ENCODE data around the gene EMILIN1.
"Not testable (repeated sequence)": the region's sequence is repeated elsewhere in the genome, so short reads cannot be mapped to it uniquely, and the experiment has no call there.

EMILIN1 gene

DNA sequence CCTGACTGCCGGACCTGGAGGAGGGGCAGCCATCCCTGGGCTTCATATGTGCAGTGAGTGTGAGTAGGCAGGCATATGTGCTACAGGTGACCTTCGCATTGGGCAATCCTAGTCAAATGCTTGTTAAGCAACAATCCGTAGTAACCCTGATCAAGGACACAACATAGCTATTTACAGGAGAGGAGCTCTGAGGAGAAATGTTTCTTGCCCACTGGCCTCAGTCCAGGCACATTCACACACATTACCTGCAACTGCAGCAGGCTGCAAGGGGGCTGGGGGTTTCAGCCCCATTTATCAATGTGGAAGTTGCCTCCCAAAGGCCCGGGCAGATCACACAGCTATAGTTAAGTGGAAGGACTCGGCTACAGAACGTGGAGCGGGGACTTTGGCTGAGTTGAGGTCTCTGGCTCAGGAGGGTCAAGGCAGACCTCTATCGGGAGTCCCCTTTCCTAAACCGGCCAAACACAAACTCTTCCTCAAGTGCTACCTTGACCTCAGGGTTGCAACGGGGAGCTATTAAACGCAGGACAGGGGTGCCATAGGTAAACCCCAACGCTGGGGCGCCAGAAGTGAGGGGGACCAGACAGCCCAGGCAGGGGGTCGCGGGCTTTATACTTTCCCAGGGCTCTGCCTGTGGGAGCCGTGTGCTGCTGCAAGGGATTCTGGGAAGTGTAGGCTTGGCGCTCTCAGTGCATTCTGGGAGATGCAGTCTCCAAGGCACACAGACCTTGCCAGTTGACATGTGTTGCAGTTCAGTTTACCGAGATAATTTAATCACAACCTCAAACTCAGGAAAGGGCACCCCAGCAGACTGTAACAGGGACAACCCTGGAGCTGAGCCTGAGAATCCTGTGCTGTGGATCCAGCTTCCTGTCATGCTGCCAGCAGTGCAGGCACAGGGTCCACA lies 17.6 kb downstream of the EMILIN1 start:
- DNase-seq: no peak

DNA sequence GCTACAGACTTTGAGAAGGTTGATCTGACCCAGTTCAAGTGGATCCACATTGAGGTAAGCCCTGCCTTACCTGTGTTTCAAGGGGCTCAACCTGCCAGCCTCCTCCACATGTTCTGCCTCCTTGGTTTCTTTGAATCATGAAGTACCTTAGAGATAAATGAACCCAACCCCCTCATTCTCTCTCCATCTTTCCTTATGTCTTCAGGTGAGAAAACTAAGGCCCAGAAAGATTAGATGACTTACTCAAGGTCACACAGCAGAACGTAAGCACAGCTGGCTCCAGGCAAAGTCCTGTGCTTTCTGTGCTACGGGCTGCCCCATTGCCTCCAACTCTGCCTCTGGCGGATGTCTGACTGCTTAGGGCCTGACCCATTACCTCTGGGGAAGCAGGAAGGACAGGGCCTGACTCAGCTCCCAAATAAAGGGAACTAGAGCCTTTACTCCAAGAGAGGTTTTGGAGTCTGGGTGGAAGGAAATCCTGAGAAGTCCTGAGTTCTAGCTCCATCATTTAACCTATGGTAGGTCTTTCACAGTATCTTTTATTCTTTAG lies 18.4 kb downstream of the EMILIN1 start:
- DNase-seq: no peak

DNA sequence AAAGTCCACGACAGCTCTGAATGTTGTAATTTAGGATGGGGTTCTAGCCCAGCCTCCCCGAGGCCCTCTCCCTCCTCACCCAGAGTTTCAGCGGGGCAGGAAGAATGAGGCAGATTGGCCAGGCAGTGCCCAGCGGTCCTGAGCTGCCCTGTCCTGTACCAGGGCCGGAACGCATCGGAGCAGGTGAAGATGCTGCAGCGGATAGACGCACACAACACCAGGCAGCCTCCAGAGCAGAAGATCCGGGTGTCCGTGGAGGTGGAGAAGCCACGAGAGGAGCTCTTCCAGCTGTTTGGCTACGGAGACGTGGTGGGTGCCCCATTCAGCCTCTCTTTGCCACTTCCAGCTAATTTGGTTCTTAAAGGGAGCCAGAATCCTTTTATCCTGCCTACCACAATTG lies 18.9 kb downstream of the EMILIN1 start:
- DNase-seq: no peak

DNA sequence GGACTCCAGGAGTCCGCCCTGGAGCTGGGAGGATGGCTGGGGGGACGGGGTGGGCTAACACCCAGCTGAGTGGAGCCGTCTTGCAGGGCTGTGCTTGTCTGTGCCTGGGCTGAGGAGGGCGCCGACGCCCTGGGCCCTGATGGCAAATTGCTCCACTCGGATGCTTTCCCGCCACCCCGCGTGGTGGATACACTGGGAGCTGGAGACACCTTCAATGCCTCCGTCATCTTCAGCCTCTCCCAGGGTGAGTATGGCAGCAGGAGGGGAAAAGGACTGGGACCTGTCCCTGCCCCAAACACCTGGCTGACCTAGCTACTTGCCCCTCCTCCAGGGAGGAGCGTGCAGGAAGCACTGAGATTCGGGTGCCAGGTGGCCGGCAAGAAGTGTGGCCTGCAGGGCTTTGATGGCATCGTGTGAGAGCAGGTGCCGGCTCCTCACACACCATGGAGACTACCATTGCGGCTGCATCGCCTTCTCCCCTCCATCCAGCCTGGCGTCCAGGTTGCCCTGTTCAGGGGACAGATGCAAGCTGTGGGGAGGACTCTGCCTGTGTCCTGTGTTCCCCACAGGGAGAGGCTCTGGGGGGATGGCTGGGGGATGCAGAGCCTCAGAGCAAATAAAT lies 21.0 kb downstream of the EMILIN1 start:
- DNase-seq: no peak

DNA sequence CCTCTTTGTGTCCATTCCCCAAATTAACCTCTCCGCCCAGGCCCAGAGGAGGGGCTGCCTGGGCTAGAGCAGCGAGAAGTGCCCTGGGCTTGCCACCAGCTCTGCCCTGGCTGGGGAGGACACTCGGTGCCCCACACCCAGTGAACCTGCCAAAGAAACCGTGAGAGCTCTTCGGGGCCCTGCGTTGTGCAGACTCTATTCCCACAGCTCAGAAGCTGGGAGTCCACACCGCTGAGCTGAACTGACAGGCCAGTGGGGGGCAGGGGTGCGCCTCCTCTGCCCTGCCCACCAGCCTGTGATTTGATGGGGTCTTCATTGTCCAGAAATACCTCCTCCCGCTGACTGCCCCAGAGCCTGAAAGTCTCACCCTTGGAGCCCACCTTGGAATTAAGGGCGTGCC lies 21.6 kb downstream of the EMILIN1 start:
- no peak for DNase-seq

DNA sequence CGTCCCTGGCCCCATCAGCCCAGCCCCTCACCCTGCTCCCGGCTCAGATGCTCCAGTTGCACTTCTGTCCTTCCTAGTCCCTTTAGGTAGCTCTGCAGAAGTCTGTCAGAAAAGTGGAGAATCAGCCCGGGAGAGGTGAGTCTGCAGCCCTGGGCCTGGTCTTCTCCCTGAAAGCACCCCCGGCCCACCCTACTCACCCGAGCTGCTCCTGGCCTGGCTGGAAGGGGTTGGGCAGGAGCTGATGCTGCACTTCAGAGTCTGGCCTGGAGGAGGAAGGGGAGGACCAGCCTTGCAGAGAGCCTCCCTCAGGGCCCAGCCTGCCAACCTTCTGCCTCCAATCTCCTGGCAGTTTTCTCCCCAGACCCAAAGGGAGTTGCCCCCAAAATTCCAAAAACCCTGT lies 23.9 kb downstream of the EMILIN1 start:
- DNase-seq: no peak

DNA sequence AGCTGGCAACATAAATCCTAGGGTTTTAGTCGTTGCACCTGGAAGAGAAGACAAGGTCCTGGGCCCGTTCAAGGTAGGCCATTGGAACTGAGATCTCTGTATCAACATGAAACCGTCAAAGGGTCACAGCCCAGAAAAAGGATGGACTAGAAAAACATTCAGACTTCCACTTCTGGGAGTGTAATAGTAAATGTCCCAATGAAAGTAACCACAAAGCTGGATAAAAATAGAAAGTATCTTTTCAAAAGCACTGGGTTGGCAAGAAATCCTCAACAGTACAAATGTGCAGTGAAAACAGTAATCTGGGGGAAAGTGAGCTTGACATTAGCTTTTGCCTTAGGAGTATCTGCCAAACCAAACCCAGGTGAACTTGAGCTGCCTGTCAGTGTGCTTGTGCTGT lies 27.6 kb downstream of the EMILIN1 start:
- DNase-seq: no peak

DNA sequence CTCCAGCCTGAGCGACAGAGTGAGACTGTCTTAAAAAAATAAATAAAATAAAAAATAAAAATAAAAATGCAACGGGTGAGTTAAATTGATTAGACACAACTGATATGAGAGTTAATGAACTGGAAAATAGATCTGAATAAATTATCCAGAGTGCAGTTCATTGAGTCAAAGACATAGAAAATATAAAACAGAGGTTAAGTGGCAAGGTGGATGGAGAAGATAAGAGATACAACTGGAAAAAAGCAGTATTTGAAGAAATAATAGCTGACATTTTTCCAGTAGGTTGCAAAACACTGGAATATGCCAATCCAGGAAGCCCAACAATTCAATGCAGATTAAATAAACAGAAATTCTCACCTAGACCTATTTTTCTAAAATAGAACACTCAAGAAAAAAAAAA lies 29.8 kb downstream of the EMILIN1 start:
- no peak for DNase-seq

DNA sequence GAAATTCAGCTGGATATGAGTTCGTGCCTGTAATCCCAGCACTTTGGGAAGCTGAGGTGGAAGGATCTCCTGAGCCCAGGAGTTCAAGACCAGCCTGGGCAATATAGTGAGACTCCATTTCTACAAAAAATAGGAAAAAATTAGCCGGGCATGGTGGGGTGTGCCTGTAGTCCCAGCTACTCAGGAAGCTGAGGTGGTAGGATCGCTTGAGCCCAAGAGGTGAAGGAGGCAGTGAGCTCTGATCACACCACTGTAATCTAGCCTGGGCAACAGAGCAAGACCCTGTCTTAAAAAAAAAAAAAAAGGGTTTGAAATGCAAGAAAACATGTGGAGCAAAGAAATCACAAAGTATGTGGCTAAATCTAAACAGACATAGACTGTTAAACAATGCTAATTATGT lies 30.7 kb downstream of the EMILIN1 start:
- no peak for DNase-seq

DNA sequence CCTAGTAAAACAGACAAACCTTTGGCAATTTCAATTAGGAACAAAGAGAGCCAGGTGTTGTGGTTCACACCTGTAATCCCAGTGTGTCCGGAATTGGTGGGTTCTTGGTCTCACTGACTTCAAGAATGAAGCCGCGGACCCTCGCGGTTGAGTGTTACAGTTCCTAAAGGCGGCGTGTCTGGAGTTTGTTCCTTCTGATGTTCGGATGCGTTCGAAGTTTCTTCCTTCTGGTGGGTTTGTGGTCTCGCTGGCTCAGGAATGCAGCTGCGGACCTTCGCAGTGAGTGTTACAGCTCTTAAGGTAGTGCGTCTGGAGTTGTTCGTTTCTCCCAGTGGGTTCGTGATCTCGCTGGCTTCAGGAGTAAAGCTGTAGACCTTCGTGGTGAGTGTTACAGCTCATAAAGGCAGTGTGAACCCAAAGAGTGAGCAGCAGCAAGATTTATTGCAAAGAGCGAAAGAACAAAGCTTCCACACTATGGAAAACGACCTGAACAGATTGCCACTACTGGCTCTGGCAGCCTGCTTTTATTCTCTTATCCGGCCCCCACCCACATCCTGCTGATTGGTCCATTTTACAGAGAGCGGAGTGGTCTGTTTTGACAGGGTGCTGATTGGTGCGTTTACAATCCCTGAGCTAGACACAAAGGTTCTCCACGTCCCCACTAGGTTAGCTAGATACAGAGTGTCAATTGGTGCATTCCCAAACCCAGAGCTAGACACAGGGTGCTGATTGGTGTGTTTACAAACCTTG lies 32.4 kb downstream of the EMILIN1 start:
- not testable (repeated sequence) for DNase-seq

DNA sequence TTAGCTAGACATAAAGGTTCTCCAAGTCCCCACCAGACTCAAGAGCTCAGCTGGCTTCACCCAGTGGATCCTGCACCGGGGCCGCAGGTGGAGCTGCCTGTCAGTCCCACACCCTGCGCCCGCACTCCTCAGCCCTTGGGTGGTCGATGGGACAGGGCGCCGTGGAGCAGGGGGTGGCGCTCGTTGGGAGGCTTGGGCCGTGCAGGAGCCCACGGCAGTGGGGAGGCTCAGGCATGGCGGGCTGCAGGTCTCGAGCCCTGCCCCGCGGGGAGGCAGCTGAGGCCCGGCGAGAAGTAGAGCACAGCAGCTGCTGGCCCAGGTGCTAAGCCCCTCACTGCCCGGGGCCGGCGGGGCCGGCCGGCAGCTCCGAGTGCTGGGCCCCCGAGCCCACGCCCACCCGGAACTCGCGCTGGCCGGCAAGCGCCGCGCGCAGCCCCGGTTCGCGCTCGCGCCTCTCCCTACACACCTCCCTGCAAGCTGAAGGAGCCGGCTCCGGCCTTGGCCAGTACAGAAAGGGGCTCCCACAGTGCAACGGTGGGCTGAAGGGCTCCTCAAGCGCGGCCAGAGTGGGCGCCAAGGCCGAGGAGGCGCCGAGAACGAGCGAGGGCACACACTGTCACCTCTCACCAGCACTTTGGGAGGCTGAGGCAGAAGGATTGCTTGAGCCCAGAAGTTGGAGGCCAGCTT lies 33.1 kb downstream of the EMILIN1 start:
- not testable (repeated sequence) for DNase-seq

DNA sequence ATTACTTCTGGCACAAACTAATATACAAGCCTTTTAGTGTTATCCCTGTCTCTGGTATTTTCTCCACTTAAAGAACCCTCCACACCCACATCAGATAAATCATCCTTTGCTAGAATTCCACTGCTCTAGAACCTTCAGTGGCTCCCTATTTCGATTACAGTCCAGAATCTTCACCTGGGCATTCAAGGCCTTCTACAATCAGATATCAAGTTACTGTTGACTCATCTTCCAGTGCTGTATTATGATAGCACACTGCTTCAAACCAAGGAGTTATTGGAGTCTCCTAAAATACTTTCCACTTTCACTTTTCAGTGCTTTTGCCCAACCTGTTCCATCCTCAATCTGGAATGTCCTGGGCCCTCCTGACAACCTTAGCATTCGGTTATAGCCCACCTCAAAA lies 37.1 kb downstream of the EMILIN1 start:
- DNase-seq: no peak

DNA sequence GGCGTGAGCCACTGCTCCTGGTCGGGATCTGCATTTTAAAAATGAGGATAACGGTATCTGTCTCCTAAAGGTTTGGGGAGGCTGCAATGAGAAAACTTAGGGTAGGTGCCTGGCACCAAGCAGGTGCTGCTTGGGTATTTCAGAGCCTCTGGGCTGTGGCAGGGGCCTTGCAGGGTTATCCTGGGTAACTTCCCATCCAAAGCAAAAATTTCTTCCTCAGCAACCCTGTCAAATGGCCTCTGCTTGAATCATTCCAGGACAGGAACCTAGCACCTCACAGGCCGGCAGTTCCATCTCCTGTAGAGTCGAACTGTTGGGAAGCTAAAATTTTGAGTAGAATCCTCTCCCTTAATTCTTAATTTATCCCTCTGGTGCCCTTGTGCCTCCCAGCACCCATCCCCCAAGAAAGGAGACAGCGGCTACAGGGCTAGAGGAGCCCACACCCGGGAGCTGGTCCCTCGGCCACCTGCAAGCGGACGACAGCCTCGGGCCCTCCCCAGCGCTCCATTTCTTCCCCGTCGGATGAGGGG lies 39.6 kb downstream of the EMILIN1 start:
- DNase-seq: no peak

DNA sequence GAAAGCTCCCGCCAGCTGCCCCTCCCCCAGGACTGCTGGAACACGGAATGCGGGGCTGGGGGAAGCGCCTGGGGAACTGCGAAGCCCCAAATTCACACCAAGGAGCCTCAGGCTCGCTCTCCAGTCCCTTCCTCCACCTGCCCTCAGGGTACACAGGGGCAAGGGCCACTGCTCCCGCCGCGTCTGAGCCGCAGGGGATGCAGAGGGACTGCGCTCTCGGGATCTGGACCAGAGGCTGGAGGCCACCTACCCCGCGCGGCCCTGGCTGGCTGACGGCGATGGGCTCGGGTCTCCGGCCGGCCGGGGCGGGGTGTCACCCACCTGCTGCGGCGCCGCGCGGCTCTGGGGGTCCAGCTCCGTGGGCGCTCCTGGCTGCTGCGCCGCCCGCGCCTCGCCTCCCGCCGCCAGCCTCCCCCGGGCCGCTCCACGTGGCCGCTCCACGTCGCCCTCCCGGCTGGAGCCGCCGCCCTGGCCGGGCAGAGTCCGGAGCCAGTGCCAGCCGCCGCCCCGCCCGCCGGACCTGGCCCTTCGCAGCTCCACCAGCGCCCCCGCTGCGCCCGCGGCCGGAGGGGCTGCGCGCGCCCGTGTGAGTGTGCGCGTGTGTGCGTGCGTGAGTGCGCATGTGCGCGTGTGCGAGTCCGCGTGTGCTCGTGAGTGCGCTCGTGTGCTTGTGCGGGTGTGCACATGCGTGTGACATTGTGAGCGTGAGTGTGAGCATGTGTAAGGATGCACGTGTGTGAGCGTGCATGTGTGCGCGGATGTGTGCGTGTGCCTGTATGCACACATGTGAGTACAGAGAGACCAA lies 40.3 kb downstream of the EMILIN1 start, which contains the start of gene CGREF1:
Gene CGREF1, minus strand, starts transcription at position 604 of the 805 bp plus-strand sequence. CDS start 14,762 bp downstream, outside the sequence.
- no peak for DNase-seq

DNA sequence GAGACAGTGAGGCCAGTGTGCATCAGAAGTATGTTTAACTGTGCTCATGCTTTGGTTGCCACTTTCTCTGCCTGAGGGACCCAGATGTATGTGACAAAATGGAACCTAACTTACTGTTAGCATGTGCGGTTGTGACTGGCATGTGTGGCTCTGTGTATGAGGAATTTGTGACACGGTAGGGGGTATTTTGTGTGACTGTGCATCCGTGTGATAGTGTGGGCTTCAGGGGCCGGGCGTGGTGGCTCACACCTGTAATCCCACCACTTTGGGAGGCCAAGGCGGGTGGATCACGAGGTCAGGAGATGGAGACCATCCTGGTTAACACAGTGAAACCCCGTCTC lies 40.9 kb downstream of the EMILIN1 start:
- DNase-seq: not testable (repeated sequence)

DNA sequence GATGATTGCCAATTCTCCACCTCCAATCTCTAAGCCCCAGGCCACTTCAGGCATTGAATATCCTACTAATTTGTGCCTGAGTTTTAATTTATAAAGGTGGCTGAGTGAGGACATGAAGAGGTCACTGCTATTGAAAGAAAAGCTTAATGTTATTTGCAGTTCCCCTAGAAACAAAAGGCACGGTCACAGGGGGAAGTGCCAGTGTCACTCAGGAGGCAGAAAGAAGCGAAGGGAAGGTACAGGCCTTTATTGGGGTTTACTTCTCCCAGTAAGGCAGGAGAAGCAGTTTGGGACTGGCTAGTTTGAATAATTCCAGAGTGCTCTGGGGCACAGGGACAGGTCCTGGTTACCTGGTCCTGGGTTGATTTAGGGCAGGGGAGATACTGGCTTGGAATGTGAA lies 43.5 kb downstream of the EMILIN1 start:
- DNase-seq: no peak

DNA sequence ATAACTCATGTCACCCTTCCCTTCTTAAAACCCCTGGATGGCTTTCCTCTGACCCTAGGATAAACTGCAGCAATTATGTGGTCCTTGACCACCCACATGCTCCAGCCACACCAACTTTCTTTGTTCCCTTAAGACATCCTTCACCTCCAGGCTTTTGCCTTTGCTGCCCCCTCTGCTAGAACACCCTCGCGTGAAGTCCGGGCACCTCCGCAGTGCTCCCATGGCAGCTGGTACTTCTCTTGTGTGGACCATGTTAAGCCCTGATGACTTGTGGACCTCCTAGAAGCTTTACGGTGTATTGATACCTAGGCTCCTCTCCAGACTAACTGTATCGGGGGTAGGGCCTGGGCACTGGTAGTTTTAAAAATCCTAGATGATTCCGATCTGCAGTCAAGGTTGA lies 44.4 kb downstream of the EMILIN1 start:
- no peak for DNase-seq

DNA sequence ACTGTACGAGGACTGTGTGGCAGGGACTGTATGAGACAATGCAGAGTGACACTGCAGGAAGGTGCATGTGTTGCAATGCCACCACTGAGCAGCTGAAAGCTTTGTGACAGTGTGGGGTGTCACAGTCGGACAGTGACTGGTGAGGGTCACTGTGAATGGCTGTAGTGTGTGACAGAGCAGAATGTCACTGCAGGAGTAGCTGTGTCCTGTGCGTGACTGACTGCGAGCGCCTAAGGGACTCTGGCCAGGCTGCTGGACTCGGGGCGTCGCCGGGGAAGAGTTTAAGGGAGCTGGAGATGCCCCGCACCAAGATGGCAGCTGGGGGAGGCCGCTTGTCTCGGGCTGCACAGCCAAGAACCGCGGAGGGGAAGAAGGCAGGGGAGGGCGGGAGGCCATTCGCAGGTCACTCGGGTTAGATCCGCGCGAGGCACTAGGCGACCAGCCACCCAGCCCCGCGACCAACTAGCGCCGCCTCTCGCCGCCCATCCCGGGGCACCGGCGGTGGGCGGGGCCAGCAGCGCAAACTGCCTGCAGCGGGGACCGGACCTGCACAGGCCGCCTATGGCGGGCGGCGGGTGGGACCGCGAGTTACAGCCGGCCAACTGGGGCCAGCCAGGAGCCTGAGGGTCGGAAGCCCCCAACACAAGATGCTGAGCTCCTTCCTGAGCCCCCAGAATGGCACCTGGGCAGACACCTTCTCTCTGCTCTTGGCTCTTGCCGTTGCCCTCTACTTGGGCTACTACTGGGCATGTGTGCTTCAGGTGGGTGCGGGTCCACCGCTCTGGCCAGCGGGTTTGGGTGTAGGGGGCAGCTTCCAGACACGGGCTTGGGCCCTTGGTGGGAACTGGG lies 45.1 kb downstream of the EMILIN1 start, which contains the start of gene ABHD1:
Gene ABHD1, plus strand, starts transcription at position 514 of the 849 bp plus-strand sequence. Its CDS starts 134 bp downstream, at position 648.
- no peak for DNase-seq

DNA sequence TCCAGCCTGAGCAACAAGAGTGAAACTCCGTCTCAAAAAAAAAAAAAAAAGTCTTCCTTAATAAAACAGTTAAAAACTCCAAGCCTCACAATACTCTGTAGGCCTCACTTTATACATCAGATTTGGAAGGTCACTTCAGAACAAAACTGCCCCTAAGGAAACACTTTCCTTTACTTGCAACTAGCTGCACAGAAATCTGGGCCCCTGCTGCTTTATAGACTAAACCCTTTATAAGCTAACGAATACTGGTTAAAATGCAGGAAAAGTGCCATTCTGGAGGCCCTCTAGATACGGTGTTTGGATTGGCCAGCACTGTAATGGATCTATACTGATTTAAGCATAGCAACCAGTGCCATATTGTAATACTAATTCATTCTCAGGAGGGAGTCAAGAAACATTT lies 46.7 kb downstream of the EMILIN1 start:
- no peak for DNase-seq

DNA sequence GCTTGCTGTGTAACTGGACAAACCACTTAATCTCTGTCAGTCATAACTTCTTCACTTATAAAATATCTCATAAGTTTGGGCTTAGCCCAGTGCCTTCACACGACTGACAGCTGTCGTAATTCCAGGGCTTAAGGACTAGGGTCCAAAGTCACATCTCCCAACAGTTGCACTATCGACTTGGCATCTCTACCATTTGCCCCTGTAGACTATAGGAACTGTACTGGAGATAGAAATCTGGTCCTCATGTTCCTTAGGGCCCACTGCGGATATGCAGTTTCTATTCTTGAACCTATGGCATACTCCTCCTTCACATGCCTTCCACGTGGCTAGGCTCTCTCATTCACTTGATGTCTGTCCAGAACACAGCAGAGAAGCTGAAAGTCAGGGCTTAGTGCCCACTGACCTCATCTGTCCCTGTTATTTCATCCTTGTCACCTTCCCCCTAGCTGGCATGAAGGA lies 47.9 kb downstream of the EMILIN1 start:
- DNase-seq: no peak

Measured in NCI-H510A (cell line).